Left renal cortex interstitium (tissue), 4 donors: Measurements from ENCODE around the gene VAV2. TPM values are rescaled to one million over a fixed set of nuclear protein-coding genes. Genes with fewer than 3 reads are reported as not detected.

ENCODE experiments used
- DNase-seq, 4 donors: peaks; one replicate each; pipeline ENCODE4 v3.0.0-alpha.2; 2013; ENCODE audit warnings: low read depth in 4 of 4, low spot score in 2 of 4, missing footprints in 1 of 4
- polyA plus RNA-seq, 4 donors: library from polyadenylated mRNA; unstranded; fragments of 120-200 nt; gene quantifications; one replicate each; pipeline ENCODE4 v1.2.1, GENCODE V29; 2013; ENCODE audit not compliant: insufficient read length in 4 of 4

Gene VAV2
- polyA plus RNA-seq, 4 donors: 32.5 to 48.2 (median 38.4) TPM

GRCh38 chr9:133981958-133982681 is 10.0 kb downstream of the VAV2 start:
- DNase-seq: no peak

- no peak for DNase-seq
Observed at GRCh38 chr9:133981589-133981957, 10.6 kb downstream of the VAV2 start.

GRCh38 chr9:133980864-133981588 is 11.1 kb downstream of the VAV2 start:
- no peak for DNase-seq

DNA sequence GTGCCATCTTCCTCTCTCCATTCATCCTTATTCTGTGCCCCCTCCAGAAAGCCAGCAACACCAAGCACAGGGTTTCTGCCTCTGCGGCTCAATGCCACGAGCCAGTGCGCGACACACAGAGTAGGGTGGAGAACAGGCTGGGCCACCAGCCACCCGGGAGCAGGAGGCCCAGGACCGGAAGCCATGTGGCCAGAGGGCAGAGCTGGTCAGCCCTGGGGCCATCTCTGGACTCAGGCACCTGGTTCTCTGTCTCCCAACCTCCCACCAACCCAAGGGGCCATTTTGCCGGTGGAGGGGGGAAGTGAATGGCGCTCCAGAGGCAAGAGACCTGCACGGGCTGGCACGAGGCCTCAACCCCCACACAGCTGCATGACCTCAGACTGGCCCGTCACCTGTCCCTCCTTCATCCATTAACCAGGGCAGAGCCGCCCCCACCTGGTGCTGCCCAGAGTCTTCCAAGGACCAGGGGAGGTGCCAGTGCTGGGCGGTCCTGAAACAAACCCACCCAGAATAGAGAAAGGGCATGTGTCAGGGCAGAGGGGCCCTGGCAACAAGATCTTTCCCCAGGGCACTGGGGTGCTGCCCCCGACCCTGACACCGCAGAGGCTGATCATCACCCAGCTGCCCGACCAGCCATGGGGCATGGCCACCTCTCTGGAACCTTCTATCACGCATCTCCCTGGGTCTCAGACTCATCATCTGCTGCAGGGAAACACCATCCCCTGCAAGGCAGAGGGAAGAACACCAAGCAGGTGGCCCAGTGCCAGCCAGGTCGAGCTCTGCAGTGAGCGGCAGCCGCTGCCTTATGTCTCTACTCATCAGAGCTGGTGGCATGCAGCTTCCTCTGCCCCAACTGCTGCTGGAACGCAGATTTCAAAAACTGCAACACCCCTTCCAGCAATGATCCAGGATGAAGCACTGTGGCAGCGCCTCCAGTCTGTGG is 11.9 kb downstream of the VAV2 start:
- DNase-seq: no peak

DNA sequence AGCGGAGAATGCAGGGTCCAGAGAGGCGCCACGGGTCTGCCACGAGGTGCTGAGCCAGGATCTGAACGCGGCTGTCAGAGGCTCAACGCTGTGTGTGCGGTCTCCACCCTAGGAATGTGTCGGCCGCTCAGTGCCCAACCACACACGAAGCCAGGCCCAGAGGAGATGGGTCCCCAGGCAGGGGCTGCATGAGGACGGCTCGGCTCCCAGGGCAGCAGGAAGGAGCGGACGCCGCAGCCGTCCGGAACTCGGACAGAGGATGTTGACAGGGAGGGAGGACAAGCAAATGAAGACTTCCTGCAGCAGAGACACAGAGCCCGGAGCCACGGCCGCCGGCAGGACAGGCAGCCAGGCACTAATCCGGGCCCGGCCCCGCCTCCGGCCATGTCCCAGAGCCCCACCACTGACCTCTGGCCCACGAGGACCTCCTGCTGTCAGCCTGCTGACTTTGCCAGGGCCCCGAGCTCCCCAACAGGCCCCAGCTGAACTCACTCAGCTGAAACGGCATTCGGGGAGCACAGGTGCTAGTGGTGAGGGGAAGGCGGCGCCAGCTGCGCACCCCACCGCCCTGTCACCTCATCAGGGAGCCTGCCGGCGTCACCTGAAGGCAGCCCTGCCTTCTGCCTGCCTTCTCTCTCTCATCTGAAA is 12.7 kb downstream of the VAV2 start:
- DNase-seq: no peak

GRCh38 chr9:133978899-133979272 is 13.2 kb downstream of the VAV2 start:
- no peak for DNase-seq

DNA sequence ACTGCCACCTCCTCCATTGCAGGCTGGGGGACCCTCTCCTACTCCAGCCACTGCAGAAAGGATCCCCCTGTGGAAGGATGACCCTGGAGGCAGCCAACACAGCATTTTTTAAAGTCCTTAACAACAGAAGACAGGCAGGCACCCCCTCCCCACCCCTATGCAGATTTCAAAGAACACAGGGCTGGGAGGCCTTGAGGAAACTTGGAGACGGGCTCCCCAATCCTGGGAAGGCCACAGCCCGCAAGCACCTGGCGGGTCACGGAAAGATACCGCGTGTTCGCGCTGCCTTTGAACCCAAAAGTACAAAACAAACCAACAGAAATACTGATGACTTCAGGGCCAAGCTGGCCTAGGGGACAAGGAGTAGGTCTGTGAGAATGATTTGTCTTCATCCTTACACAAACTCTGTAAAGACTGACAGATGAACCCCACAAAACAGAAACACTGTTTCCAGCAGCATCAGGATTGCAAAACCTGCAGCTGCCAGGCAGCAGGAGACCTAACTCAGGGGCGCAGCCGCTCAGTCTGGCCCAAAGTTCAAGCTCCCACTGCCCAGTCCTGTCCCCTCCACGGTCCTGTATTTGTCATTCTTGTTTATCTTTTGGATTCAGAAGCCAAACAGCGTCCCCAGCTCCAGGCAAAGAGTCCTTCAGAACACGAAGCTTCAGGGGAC is 13.8 kb downstream of the VAV2 start:
- DNase-seq: no peak

DNA sequence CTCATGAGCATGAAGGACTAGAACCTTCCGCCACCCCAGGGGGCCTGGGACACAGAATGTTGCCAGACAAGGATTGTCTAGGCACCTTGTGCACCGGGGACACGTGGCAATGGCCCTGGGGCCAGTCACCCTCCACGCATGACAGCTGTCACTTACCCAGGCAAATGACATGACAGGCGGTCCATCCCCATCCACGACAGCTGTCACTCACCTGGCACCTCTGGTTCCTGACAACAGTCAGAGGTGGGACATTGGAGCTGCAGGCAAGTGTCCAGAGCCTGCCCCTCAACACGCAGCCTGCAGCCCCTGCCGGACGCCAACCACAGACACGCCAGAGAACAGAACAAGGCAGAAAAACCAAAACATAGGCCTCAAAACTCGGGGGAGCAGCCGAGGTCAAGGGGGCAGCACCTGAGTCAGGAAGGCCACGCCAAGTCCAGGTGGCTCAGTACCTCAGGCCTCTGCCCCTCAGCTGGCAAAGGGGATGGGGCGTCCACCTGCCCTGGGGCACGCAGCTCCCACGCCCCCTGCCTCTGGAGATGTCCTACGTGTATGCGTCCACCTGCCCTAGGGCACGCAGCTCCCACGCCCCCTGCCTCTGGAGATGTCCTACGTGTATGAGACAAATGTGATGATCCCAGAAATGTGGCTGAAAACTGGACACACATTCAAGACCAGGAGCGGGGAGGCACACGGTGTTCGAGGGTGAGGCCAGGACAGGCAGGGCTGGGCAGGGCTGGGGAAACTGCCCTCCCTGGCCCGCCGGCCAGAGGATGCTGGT is 14.5 kb downstream of the VAV2 start:
- DNase-seq: no peak

DNA sequence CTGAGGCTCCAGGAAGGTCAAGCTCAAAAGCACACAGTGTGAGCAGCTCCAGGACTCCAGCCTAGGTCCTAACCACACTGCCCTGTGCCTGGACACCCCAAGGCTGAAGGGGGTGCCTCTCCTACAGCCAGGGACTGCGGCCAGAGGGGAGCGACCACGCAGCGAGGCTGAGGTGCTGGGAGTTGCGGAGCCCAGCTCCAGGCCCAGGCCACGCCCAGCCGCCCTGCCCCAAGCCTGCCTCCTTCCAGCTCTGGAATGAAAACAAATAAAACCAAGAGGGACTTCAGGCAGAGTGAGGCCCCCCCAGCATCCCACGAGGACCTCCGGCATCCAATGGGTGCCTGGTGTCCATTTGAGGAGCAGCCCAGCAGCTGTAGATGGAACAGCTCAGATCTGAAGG is 15.2 kb downstream of the VAV2 start:
- DNase-seq: no peak

GRCh38 chr9:133976191-133976861 is 15.8 kb downstream of the VAV2 start:
- DNase-seq: no peak

DNA sequence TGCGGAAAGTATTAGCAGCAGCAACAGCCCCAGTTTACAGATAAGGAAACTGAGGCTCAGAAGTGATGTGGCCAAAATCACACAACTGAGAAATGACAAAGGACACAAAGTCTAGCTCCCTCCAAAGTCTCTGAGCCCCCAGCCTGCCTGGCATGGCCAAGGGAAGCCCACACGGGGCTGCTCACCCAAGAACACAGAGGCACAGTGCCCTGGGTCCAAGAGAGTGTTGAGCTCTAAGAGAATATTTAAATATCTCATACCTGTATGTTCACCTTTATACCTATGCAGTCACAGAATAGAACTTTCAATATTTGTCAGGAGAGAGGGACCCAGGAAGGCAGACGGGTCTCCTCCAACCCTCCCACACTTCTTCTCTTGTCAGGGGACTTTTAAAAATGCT is 16.6 kb downstream of the VAV2 start:
- DNase-seq: no peak

GRCh38 chr9:133974631-133975341 is 17.3 kb downstream of the VAV2 start:
- DNase-seq: no peak

GRCh38 chr9:133973791-133974630 is 18.1 kb downstream of the VAV2 start:
- no peak for DNase-seq

DNA sequence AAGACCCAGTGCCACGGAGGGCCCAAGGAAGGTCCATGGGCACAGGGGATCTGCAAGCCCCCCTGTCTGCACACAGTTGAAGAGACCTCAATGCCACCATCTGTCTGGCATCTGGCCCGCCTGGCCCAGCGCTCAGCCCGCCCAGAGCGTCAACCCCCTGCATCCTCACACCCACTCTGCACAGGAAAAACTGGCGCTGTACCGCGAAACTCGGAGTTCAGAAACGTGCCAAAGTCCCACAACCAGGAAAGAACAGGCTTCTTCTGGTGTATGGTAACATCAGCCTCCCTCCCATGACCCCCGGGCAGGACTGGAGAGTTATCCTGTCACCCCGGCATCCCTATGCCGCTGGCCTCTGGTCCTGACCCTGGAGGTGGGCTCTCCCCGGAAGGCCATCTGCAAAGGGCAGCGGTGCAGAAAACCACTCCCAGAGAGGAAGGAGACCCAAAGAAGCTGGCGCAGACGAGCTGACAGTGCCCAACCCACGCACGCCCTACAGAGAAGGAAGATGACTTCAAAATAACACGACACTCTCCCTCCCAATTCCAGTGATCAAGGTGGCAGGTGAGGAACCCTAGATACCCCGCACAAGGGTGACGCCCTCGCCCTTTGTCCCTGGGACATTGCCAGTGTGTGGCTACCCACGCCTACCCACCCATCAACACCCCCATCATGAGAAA is 18.9 kb downstream of the VAV2 start:
- no peak for DNase-seq

GRCh38 chr9:133971981-133972941 is 19.9 kb downstream of the VAV2 start:
- no peak for DNase-seq
